Stimulated activated naive CD4-positive, alpha-beta T cell (primary cell): ENCODE data around the gene PAK4.
"Not testable (repeated sequence)": the region's sequence is repeated elsewhere in the genome, so short reads cannot be mapped to it uniquely, and the experiment has no call there.

Source experiments
- DNase-seq, 6 experiments: peaks; one replicate each; lab custom pipeline; 2025; lab: John Stamatoyannopoulos, UW

Gene PAK4

GRCh38 chr19:39207293-39207836 is 81.8 kb downstream of the PAK4 start:
- no peak for DNase-seq

DNA sequence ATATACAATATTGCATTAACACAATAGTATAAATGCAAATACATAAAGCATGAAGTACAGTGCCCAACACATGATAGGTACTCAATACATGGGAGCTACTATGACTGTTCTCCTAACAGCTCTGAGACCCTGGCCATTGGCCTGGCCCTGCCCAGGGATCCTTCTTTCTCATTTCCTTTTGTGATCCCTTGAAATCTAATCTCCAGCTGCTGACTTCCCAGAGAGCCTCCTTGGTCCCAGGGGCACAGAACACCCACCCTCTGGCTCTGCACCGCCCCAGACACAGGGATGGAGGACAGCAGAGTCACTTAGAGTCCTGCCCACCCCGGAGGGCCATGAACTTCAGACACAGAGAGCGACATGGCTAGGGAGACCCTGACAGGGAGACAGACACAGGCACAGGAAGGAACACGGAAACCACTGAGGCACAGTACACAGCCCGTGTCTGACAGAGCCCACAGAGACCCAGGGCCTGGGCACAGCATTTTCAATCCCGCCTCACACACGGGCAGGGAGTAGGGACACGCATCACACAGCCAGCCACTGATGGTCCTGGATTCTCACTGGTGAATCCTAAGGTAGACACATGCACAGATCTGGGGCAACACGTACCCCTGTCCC is 82.7 kb downstream of the PAK4 start:
- no peak for DNase-seq

GRCh38 chr19:39209196-39209595 is 83.6 kb downstream of the PAK4 start:
- DNase-seq = no peak

DNA sequence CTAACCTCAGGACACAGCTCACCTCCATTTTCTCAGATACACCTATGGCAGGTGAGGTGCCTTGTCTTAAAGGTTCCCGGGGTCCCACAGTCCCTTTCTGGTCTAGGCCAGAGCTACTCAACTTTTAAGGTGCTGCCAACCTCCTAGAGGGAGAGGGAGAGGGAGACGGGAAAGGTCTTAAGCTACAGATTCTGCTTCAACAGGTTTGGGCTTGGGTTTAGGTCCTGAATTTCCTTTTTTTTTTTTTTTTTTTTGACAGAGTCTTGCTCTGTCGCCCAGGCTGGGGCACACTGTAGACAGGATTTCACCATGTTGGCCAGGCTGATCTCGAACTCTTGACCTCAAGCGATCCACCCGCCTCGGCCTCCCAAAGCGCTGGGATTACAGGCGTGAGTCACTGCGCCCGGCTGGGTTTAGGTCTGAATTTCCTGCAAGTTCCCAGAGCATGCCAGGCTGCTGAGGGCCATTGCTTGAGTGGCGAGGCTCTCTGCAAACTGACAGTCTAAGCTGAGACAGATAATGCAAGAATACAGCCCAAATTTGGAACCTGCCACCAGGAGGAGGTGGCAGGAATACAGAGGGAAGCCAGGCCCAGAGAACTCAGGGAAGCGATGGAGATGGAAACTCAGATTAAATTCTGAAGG is 86.3 kb downstream of the PAK4 start:
- DNase-seq = no peak

DNA sequence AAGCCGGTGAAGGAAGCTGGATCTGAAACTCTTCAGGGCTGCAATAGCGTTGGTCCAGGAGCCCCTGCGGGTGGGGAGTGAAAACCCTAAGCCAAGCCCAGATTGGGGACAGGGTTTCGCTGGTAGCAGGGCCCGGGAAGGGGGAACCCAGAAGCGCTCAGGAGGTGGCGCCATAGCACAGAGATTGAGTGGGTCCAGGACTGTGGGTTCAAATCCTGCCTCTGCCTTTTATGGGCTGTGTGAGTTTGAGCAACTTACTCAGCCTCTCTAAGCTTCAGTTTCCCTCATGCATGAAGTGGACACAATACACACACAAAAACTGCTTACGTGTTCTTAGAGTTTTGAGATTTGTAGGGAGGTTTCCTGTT is 86.8 kb downstream of the PAK4 start:
- peak; percentile 16 to 50 (median 31) for DNase-seq

GRCh38 chr19:39215323-39215722 is 89.7 kb downstream of the PAK4 start:
- DNase-seq = not testable (repeated sequence)

DNA sequence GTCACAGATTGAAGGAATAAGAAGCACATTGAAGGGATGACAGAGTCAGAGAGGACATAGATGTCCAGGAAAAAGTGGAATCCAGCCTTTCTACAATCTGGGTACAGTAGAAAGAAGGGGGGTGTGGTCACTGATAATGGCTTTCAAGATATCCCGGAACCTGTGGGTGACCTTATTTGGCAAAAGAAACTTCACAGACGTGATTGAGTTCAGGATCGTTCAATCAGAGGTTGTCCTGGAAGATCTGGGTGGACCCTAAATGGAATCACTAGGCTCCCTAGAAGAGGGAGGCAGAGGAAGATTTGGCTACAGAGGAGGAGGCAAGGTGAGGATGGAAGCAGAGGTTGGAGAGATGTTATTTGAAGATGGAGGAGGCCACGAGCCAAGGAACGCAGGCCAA is 91.5 kb downstream of the PAK4 start:
- DNase-seq = no peak

- no peak for DNase-seq
Observed at GRCh38 chr19:39218230-39219007, 92.8 kb downstream of the PAK4 start.

DNA sequence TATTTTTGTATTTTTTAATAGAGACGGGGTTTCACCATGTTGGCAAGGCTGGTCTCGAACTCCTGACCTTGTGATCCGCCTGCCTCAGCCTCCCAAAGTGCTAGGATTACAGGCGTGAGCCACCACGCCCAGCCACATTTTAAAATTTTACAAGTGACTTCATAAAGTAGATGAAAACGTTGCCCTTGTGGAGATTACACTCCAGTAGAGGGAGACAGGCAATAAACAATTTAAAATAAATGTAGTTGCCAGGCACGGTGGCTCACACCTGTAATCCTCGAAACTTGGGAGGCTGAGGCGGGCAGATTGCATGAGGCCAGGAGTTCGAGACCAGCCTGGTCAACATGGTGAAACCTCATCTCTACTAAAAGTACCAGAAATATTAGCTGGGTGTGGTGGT is 93.5 kb downstream of the PAK4 start:
- DNase-seq = not testable (repeated sequence)

DNA sequence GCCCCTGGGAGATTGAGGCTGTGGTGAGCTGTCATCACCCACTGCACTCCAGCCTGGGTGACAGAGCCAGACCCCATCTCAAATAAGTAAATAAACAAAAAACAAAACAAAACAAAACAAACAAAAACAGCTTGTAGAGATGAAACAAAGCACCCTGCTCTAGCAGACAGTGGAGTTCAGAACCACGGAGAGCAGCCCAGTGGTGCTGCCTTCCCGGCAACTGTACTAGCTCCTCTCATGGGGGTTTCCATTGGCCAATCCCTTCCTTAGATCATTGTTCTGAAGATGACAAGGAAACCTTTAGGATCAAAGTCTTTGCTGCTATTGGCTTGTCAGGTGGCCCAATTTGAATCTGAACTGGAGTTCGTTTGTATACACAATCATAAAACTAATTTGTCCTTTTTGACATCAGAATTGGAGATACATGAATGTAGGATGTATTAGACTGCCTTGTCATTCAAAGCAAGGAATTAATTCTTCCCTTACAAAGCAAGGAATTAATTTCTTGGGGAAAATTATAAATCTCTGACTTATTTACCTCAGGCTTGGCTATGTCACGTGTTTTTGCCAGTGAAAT is 98.2 kb downstream of the PAK4 start:
- DNase-seq = no peak

- DNase-seq = no peak
Observed at GRCh38 chr19:39224910-39225309, 99.3 kb downstream of the PAK4 start.
